Measurements from ENCODE around the gene PRR23E.

PRR23E gene

DNA sequence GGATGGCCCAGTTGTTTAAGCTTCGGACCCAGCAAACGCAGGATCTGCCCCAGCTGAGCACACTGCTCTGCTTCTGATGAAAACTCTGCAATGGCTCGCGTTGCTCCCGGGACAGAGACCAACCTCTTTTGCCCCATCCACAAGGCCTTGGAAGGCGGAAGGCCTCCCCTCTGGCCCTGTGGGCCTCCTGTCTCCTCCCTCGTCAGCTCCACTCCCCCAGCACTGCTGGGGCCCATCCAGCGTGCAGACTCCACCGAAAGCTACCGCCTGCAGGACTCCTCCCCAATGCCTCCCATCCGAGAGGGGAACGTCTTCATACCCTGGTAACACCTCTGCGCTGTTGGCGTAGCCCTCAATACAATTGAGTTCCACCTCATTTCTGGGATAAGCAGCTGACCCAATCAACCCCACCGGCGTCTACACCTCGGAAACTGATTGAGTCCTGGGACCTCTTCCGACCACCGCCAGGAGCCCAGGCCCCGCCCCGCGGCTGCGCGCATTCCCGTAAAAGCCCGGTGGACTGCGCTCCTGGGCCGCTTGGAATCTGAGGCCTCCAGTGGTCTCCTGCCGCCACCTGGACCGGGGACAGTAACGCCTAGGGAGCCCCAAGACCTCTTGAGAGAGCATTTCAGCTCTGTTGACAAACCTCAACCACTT lies at the start of gene PRR23E:
PRR23E (plus strand) TSS at position 556 of the 657 bp plus-strand sequence. CDS start 3,555 bp downstream, outside the sequence.
- no peak for DNase-seq (ENCODE audit: low read depth)

DNA sequence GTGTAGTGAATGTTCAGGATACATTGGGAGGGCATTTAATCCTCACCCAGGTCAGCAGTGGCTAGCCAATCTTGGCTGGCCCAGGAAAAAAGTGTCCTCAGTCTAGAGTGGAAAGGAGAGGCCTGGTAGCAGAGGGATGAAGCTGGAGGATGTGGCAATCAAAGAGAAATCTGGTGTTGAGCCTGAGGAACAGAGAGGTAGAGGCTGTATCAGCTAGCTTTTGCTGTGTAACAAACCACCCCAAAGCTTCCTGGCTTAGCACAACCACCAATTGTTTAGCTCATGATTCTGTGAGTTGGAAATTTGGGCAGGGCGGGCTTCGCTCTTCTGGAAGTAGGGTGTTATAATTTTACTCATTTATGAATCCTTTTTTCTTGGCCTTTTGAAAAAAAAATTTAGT lies 49.8 kb upstream of the PRR23E start:
- no peak for DNase-seq (ENCODE audit: low read depth)

DNA sequence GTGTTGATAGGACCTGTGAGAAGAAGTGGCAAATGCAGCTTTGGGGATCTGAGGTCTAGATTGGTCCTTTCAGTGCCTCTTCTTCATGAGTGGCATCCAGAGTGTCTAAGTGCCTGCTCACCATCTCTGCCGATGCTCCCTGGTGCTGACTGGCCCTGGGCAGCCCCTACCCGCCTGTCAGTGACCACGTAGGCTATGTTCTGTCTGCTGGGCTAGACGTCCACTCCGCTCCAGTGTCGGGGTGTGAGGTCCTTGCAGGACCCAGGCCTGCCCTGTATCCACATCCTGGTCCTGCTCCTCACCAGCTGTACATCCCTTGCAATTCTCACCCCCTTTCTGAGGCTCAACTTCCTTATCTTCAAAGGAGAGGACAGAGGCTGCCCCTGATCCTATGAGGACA lies 48.3 kb upstream of the PRR23E start:
- no peak for DNase-seq (ENCODE audit: low read depth)

- no peak for DNase-seq (ENCODE audit: low read depth)
These were observed 47.7 kb upstream of the PRR23E start for GRCh38 chr3:127145266-127145665.

DNA sequence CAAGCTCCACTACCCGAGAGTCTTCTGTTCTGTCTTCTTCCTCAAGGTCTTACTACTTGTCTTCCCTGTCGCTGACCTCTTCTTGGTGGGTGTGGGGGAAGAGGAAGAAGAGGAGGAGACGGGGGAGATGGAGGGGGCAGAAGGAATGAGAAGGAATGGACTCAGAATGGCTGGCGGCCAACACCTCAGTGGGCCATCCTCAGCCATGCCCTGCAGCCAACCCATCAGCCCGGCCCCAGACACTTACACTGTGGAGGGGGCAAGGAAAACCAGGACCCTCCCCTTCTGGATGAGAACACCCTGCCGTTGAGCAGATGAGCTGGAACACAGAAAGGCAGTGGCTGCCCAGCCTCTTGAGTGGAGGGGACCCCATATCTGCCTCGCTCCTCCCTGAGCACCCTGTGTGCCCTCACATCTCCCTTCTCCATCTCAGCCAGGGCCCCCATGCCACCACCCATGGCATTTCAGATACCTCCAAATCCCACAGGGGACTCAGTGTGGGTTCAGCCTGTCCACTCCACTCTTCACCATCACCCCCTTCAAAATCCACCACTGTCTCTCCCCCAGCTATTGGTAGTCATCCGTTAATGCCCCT lies 45.5 kb upstream of the PRR23E start:
- DNase-seq (ENCODE audit: low read depth): no peak

DNA sequence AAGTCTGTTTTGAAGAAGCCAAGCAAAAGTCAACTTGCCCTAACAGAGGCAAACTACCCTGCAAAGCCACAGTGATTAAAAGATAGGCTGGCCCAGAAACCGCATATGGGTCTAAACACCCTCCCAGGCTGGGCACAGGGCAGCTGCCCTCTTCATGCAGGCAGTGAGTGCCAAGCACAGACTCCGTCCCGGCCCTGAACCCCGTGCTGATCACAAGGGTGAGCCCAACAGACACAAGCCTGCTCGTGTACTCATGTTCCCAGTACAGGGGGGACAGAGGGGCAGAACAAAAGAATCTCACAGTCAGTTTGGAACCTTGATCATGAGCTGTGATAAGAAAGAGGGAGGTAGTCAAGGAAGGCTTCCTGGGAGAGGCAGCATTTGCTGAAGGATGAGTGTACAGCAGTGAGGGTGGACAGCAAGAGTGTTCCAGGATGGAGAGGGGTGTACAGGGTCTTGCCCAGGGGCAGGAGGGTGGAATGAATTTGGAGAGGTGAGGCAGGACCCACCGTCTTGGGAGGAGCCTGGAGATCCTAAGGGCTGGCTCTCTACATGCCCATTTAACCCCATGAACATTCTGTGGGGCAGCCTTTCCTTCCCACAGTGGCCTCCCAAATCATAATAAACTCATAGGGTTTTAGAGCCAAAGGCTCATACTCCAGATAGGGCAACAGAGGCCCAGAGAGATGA lies 43.2 kb upstream of the PRR23E start:
- no peak for DNase-seq (ENCODE audit: low read depth)

DNA sequence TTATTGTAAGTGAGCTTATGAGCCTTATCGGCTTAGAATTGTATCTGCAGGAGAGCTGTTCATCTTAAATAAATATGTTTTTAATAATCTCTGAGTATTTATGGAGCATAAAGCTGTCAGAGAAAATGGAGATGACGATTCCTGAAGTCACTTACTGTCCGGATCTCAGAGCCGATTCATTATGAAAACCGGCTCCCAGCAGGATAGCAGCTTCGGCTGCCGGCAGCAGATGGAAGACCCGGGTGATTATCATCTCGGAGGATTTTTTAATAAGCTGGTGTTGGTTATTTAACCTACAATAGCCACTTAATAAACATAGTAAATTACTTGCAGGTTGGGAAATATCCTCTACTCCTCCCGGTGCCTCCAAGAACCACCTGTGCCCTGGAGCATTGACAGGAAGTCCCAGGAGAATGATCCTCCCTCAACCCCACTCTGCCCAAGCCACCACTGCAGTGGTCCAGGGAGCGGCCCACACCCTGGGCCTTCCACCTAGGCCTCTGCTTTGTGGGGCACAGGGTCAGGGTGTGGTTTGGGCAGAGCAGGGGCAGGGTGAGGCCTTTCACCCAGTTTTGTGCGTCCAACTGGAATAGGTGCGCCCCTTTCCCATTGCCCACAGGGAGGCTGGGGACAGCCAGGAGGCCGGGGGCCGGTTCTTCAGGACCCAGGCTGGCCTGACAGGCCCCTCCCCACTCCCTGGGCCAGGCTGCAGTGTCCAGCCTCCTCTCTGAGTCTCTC lies 42.2 kb upstream of the PRR23E start:
- DNase-seq (ENCODE audit: low read depth): no peak

GRCh38 chr3:127151251-127151564 lies 41.7 kb upstream of the PRR23E start:
- DNase-seq (ENCODE audit: low read depth): no peak

DNA sequence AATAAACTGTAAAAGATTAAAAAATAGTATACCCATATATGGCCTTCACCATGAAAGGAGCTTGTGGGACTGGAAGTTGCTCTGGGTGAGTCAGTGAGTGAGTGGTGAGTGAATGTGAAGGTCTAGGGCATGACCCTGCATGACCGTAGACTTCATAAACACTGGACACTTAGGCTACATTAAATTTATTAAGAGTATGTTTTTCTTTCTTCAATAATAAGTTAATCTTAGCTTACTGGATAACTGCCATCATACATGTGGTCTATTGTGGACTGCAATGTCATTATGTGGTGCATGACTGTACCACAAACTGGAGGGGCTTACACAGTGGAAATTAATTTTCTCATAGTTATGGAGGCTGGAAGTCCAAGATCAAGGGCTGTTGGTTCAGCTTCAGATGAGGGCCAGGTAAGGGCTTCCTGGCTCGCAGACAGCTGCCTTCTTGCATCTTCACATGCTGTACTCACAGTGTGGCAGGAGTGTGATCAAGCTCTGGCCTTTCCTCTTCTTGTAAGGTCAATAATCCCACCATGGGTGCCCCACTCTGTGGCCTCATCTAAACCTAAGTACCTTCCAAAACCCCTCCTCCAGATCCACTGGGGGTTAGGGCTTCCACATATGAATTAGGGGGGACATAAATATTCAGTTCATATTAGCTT lies 40.8 kb upstream of the PRR23E start:
- peak; percentile 31 for DNase-seq (ENCODE audit: low read depth)

DNA sequence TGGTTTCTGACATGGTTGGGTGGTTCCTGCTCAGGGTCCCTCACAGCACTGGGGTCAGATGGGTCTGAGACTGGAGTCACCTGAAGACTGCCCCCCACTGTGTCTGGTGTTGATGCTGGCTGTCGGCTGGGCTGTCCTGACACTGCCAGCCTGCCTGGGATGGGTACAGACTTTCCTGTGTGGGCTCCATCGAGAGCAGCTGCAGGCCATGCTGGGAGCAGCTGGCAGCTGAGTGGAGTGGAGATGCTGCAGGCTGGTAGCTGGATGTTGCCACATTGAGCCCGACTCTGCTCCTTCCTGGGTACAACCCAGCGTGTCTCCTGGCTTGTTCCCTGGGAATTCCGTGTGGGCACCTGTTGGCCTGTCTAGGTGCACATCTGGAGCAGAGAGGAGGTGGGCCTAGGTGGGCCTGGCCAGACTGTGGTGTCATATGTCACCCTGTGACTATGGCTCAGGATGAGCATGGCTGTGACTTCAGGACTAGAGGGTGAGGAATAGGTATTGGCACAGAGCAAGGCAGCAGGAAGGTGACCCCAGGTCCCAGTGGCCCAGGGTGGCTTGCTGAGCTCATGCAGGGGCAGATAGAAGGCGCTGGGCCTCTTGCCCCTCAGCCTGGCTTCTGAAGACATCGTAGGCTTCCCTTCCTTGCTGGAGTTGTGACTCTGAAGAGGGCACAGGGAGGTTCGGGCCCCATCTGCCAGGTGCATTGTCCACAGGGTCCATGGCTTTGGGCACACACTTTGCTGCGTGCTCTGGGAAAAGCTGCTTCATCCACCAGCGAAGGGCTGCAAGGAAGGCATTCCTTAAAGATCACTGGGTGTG lies 40.0 kb upstream of the PRR23E start:
- no peak for DNase-seq (ENCODE audit: low read depth)

- DNase-seq (ENCODE audit: low read depth): no peak
These were observed 39.5 kb upstream of the PRR23E start for GRCh38 chr3:127153506-127153815.

GRCh38 chr3:127156338-127157050 lies 36.4 kb upstream of the PRR23E start:
- DNase-seq (ENCODE audit: low read depth): no peak

DNA sequence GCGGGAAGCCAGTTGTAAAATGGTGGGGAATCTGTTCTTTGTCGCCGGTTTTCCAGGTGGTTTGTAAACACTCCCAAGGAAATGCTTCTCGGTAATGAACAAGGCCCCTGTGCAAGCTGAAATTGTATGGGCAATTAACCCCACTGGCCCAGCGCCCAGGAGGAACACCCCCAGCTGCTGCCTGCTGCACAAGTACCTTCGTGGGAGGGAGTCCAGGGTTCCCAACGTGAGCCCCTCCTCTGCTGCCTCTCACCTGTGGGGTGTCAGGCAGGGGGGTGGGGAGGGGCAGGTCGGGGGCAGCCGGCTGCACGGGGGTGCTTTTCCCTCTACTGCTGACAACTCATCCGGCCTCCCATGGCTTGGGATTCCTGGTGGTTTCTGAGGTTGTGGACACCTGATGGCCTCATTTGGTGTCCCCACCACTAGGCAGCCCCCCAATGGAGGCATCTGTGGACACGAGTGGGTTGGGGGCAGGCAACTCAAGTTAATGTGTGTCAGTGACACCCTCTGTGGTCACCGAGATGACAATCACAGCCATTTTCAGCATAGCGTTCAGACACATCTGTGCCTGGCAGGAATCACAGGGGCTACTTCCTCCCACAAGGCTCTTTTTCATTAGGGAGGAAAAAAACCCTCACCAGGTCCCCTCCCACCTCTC lies 35.6 kb upstream of the PRR23E start:
- DNase-seq (ENCODE audit: low read depth): no peak

- DNase-seq (ENCODE audit: low read depth): peak; percentile 17
These were observed 34.2 kb upstream of the PRR23E start for GRCh38 chr3:127158614-127159229.

DNA sequence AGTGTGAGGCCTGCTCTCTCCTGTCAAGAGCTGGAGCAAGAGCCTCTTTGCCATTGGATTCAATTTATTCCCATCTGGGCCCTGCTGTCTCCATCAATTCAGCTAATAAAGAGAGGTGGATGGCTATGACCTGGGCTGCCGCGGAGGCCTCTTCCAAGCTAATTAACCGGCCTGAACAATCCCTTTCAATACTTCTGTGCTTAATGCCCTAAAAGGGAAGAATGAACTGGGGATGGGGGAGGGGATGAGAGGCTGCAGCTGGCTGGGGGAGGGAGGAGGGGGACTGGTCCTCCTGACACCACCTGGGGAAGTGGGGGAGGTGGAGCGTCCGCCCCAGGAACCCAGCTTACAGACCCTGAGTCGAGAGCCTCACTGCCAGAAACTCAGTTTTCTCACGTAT lies 33.4 kb upstream of the PRR23E start:
- DNase-seq (ENCODE audit: low read depth): no peak

GRCh38 chr3:127161236-127161635 lies 31.7 kb upstream of the PRR23E start:
- no peak for DNase-seq (ENCODE audit: low read depth)

DNA sequence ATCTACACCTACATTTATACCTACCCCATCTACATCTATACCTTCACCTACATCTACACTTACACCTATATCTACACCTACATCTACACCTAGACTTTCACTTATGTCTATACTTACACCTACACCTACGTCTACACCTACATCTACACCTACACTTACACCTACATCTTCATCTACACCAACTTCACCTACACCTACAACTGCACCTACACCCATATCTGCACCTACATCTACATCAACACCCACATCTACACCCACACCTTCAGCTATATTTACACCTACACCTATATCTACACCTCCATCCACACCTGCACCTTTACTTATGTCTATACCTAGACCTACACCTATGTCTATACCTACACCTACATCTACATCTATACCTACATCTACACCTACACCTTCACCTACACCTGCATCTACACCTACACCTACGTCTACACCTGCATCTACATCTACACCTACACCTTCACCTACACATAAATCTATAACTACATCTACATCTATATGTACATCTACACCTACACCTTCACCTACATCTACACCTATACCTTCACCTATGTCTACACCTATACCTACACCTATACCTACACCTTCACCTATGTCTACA lies 30.9 kb upstream of the PRR23E start:
- no peak for DNase-seq (ENCODE audit: low read depth)

GRCh38 chr3:127162947-127163645 lies 29.8 kb upstream of the PRR23E start:
- peak; percentile 12 for DNase-seq (ENCODE audit: low read depth)

GRCh38 chr3:127164615-127165014 lies 28.3 kb upstream of the PRR23E start:
- no peak for DNase-seq (ENCODE audit: low read depth)

Data from ELR (cell line).